GM18867 (cell line): Measurements from ENCODE around the gene ENDOD1.

Source experiments
- ATAC-seq: cut with Tn5 transposase; IDR thresholded peaks from one replicate; pipeline ENCODE4 v1.9.1; 2021; ENCODE audit warnings: mild to moderate bottlenecking, moderate library complexity; ENCODE audit not compliant: unreplicated experiment

ENDOD1 gene

DNA sequence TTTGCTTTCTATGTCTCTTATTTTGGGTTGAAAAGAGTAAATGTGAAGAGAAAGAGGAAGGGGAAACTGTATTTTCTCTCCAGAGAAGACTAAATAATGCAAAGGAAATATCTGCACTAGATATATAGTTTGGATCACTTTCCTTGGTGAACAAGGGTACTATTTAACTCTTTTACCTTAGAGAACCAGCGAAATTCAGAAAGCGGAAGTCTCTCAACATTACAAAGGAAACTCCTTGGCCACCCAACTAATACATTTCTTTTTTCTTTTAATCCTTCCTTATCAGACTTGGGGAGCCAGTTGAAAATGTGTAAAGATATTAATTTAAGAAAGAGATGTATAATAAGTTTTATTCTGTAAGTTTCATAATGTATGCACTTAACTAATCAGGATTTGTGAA is 77.1 kb downstream of the ENDOD1 start:
- ATAC-seq = no peak

DNA sequence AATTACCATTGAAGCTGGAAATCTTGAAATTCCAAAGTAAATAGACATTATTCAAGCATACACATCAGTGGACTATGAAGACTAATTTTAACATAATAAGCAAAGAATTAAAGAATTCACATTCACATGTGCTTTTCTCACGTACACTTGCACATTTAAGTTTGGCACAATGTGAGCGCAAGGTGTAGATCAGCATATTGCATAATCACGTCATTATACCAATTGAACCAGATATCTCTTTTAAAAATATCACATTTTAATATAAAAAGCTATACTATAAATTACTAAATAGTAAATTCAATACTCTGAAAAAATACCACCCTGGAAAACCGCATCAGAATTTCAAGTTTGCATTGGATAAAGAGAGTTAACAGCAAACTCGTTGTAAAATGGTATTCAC is 80.6 kb downstream of the ENDOD1 start:
- ATAC-seq = no peak

DNA sequence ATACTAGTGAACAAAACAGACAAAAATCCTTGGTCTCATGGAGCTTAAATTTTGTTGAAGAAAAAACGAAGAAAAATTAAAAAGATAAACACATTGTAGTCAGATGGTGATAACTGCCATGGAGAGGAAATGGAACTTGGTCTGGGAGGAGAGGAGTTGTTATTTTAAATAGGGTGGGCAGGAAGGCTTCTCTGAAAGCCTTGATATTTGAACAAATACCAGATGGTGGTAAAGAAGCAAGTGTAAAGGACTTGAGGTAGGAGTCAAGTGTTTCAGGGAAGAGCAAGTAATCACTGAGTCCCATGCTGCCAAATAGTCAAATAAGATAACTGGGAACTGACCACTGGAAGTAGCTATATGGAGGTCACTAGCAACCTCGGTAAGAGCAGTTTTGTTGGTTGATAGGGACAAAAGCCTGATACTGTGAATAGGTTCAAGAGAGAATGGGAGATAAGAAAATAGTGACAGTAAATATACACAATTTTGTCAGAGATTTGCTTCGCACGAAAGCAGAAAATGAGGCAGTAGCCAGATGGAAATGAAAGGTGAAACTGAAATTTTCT is 86.3 kb downstream of the ENDOD1 start:
- no peak for ATAC-seq
